GOT3 (cell line): ENCODE data around the gene RNF40.
"Not testable (repeated sequence)": the region's sequence is repeated elsewhere in the genome, so short reads cannot be mapped to it uniquely, and the experiment has no call there.

Experiments
- DNase-seq: peaks from one replicate; lab custom pipeline; 2025; ENCODE audit warnings: mixed read lengths; lab: John Stamatoyannopoulos, UW

The RNF40 gene

GRCh38 chr16:30820952-30821421 is 58.9 kb downstream of the RNF40 start:
- no peak for DNase-seq

- DNase-seq: not testable (repeated sequence)
Measured at GRCh38 chr16:30821441-30821840, 59.3 kb downstream of the RNF40 start.

GRCh38 chr16:30821891-30822290 is 59.8 kb downstream of the RNF40 start:
- DNase-seq: no peak
